Prostate gland (tissue), 2 donors: ENCODE data around the gene MAMDC2.

ENCODE experiments used
- POLR2A ChIP-seq: fragments of 450-650 bp; IDR thresholded peaks from one replicate; pipeline ENCODE4 v1.6.1; 2016; ENCODE audit warnings: antibody characterized with exemption, mild to moderate bottlenecking
- POLR2AphosphoS5 ChIP-seq: sonication (generic); formaldehyde crosslinking; IDR thresholded peaks from one replicate; pipeline ENCODE4 v1.6.1; 2017; ENCODE audit warnings: antibody characterized with exemption
- TF ChIP-seq, protein P1 (sequence below), 4 experiments: fragments of 200-600 bp in 2 of 4; fragments of 450-650 bp in 2 of 4; sonication (generic) in 2 of 4; IDR thresholded peaks; 1 replicate in 3 of 4; 2 replicates in 1 of 4; pipeline ENCODE4 v1.5.1; 2016 to 2019; ENCODE audit warnings: antibody characterized with exemption in 4 of 4, mild to moderate bottlenecking in 2 of 4, moderate library complexity in 2 of 4

DNA sequence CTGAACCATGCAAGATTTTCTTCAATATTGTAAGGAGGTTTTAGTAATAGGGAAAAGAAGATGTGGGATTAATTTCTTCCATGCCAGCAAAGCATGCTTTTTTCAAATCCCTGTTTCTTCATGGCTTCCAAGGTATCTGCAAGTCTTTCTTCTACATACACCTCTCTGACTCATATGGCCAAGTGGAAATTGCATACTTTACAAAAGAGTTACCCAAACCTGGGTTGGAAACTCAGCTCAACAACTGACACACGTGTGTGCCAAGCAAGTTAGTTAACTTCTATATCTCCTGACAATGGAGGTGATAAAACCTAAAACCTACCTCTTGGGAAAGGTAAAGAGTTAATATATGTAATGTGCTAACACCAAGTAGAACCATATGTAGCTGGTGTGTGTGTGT lies 28.5 kb upstream of the MAMDC2 start:
- TF ChIP-seq, protein P1, sequence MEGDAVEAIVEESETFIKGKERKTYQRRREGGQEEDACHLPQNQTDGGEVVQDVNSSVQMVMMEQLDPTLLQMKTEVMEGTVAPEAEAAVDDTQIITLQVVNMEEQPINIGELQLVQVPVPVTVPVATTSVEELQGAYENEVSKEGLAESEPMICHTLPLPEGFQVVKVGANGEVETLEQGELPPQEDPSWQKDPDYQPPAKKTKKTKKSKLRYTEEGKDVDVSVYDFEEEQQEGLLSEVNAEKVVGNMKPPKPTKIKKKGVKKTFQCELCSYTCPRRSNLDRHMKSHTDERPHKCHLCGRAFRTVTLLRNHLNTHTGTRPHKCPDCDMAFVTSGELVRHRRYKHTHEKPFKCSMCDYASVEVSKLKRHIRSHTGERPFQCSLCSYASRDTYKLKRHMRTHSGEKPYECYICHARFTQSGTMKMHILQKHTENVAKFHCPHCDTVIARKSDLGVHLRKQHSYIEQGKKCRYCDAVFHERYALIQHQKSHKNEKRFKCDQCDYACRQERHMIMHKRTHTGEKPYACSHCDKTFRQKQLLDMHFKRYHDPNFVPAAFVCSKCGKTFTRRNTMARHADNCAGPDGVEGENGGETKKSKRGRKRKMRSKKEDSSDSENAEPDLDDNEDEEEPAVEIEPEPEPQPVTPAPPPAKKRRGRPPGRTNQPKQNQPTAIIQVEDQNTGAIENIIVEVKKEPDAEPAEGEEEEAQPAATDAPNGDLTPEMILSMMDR (IDR thresholded peaks at IDR 0.05): no peak
- no peak for TF ChIP-seq POLR2AphosphoS5
- TF ChIP-seq POLR2A: no peak
